GM12891 (cell line): ENCODE data around the gene HSBP1.

Experiments used
- POLR2A ChIP-seq: IDR thresholded peaks from 2 replicates; pipeline ENCODE4 v1.6.1; 2011; ENCODE audit warnings: low read depth, low read length, control low read depth
- POLR2AphosphoS5 ChIP-seq: IDR thresholded peaks from 2 replicates; pipeline ENCODE4 v1.6.1; 2011; ENCODE audit warnings: low read depth, low read length, control low read depth
- SPI1 ChIP-seq: IDR thresholded peaks from 2 replicates; pipeline ENCODE4 v1.6.1; 2011; ENCODE audit warnings: low read depth, low read length, control low read depth
- TAF1 ChIP-seq: IDR thresholded peaks from 2 replicates; pipeline ENCODE4 v1.6.1; 2011; ENCODE audit warnings: low read depth, low read length, control low read depth

GRCh38 chr16:83850947-83851346, 43.2 kb downstream of the HSBP1 start:
- TF ChIP-seq POLR2AphosphoS5 (no peak), POLR2A (no peak), TAF1 (no peak), SPI1 (no peak)
